MM.1S (cell line): ENCODE data around the gene NAT9.

Experiments
- EZH2phosphoT487 ChIP-seq: fragments of 300-600 bp; sonication (generic); IDR thresholded peaks from 2 replicates; pipeline ENCODE4 v1.6.1; 2018; ENCODE audit warnings: antibody characterized with exemption, low read length
- TF ChIP-seq, protein P1 (sequence below): fragments of 300-600 bp; sonication (generic); IDR thresholded peaks from 2 replicates; pipeline ENCODE4 v1.5.1; 2016; ENCODE audit warnings: antibody characterized with exemption, low read length, mixed read lengths

DNA sequence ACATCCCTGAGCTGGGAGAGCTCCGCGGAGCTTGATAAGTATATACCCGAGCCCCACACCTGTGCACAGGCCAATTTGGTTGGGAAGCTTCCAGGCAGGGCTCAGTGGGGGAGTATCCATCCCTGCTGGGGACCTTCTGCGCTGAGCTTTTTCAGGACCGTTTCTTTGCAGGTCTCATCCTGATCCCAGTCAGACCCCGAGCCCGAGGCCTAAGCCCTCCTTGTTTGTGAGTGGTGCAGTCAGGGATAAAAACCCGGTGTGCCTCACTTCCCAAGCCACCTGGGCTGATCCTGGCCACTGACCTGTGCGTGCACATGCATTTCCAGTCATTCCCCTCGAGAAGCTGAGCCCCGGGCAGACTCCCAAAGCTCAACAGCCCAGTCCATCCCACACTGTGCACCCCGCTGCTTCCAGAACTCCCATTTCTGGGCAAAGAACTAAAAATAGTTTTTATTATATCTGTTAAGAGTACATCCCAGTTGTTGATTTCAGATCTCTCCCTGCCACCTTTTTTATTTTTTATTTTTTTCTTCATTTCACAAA is 27.3 kb upstream of the NAT9 start:
- TF ChIP-seq, protein P1, sequence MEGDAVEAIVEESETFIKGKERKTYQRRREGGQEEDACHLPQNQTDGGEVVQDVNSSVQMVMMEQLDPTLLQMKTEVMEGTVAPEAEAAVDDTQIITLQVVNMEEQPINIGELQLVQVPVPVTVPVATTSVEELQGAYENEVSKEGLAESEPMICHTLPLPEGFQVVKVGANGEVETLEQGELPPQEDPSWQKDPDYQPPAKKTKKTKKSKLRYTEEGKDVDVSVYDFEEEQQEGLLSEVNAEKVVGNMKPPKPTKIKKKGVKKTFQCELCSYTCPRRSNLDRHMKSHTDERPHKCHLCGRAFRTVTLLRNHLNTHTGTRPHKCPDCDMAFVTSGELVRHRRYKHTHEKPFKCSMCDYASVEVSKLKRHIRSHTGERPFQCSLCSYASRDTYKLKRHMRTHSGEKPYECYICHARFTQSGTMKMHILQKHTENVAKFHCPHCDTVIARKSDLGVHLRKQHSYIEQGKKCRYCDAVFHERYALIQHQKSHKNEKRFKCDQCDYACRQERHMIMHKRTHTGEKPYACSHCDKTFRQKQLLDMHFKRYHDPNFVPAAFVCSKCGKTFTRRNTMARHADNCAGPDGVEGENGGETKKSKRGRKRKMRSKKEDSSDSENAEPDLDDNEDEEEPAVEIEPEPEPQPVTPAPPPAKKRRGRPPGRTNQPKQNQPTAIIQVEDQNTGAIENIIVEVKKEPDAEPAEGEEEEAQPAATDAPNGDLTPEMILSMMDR, result no peak
- TF ChIP-seq EZH2phosphoT487, result no peak
